H9 (cell line): ENCODE results near the gene GCK. TPM values are rescaled to one million over a fixed set of nuclear protein-coding genes. Genes with fewer than 3 reads are reported as not detected.
A peak's percentile ranks its signal among the peaks of the same experiment; 100 is the strongest.

ENCODE experiments used
- DNase-seq: peaks from one replicate; pipeline ENCODE4 v3.0.0-alpha.2; 2017
- H2AFZ ChIP-seq: one replicate; pipeline ENCODE4 v1.6.1; 2013; ENCODE audit warnings: mild to moderate bottlenecking, low read length, control low read depth, moderate library complexity
- H2AK5ac ChIP-seq: 2 replicates; pipeline ENCODE4 v1.6.1; 2013; ENCODE audit warnings: low read length, control low read depth, mixed read lengths; ENCODE audit not compliant: insufficient read length
- H2BK120ac ChIP-seq: one replicate; pipeline ENCODE4 v1.6.1; 2013; ENCODE audit warnings: low read depth, mild to moderate bottlenecking, low read length, control low read depth, inconsistent platforms; ENCODE audit not compliant: poor library complexity, severe bottlenecking
- H2BK12ac ChIP-seq: 2 replicates; pipeline ENCODE4 v1.6.1; 2013; ENCODE audit warnings: low read length, control low read depth, mixed read lengths, low read depth; ENCODE audit not compliant: insufficient read length
- H2BK15ac ChIP-seq: 2 replicates; pipeline ENCODE4 v1.6.1; 2013; ENCODE audit warnings: low read depth, low read length, control low read depth
- H2BK20ac ChIP-seq: one replicate; pipeline ENCODE4 v1.6.1; 2013; ENCODE audit warnings: low read depth, mild to moderate bottlenecking, low read length, control low read depth, inconsistent platforms; ENCODE audit not compliant: poor library complexity, severe bottlenecking
- H2BK5ac ChIP-seq: 2 replicates; pipeline ENCODE4 v1.6.1; 2013; ENCODE audit warnings: low read length, control low read depth, mixed read lengths; ENCODE audit not compliant: insufficient read length
- H3K14ac ChIP-seq: 2 replicates; pipeline ENCODE4 v1.6.1; 2013; ENCODE audit warnings: low read length, control low read depth; ENCODE audit not compliant: insufficient read depth
- H3K18ac ChIP-seq: 2 replicates; pipeline ENCODE4 v1.6.1; 2013; ENCODE audit warnings: low read depth, mild to moderate bottlenecking, mixed read lengths, low read length, control low read depth; ENCODE audit not compliant: insufficient read length
- H3K23ac ChIP-seq: 2 replicates; pipeline ENCODE4 v1.6.1; 2013; ENCODE audit warnings: low read length, control low read depth, mixed read lengths, low read depth; ENCODE audit not compliant: insufficient read length
- H3K23me2 ChIP-seq: 2 replicates; pipeline ENCODE4 v1.6.1; 2013; ENCODE audit warnings: low read depth, mild to moderate bottlenecking, mixed read lengths, low read length, control low read depth; ENCODE audit not compliant: insufficient read length, poor library complexity, severe bottlenecking
- H3K27ac ChIP-seq: 2 replicates; pipeline ENCODE4 v1.5.1; 2013; ENCODE audit warnings: low read length, control low read depth, mixed read lengths, low read depth; ENCODE audit not compliant: insufficient read length
- H3K27me3 ChIP-seq: 2 replicates; pipeline ENCODE4 v1.6.1; 2013; ENCODE audit warnings: low read length, control low read depth, inconsistent platforms; ENCODE audit not compliant: insufficient read depth
- H3K4ac ChIP-seq: 2 replicates; pipeline ENCODE4 v1.6.1; 2013; ENCODE audit warnings: low read depth, mild to moderate bottlenecking, control low read depth, inconsistent platforms, low read length, moderate library complexity
- H3K4me1 ChIP-seq: 2 replicates; pipeline ENCODE4 v1.6.1; 2013; ENCODE audit warnings: low read length, control low read depth, inconsistent platforms; ENCODE audit not compliant: insufficient read depth
- H3K4me2 ChIP-seq: 2 replicates; pipeline ENCODE4 v1.6.1; 2013; ENCODE audit warnings: low read length, control low read depth, mixed read lengths; ENCODE audit not compliant: insufficient read length, insufficient read depth
- H3K56ac ChIP-seq: 2 replicates; pipeline ENCODE4 v1.6.1; 2013; ENCODE audit warnings: low read depth, mild to moderate bottlenecking, mixed read lengths, low read length, control low read depth; ENCODE audit not compliant: insufficient read length
- H3K79me1 ChIP-seq: 2 replicates; pipeline ENCODE4 v1.6.1; 2013; ENCODE audit warnings: low read depth, mild to moderate bottlenecking, moderate library complexity, low read length, control low read depth, inconsistent platforms; ENCODE audit not compliant: insufficient read depth, poor library complexity, severe bottlenecking
- H3K79me2 ChIP-seq: 2 replicates; pipeline ENCODE4 v1.6.1; 2013; ENCODE audit warnings: low read length, control low read depth, inconsistent platforms; ENCODE audit not compliant: insufficient read depth
- H3K9ac ChIP-seq: 2 replicates; pipeline ENCODE4 v1.6.1; 2013; ENCODE audit warnings: low read length, control low read depth, mixed read lengths; ENCODE audit not compliant: insufficient read length; ENCODE audit errors: extremely low read depth
- H3K9me3 ChIP-seq: one replicate; pipeline ENCODE4 v1.6.1; 2013; ENCODE audit warnings: low read depth, low read length, inconsistent platforms; ENCODE audit not compliant: control insufficient read depth
- H3T11ph ChIP-seq: one replicate; pipeline ENCODE4 v1.6.1; 2013; ENCODE audit warnings: mild to moderate bottlenecking, low read length, control low read depth, inconsistent platforms
- H4K20me1 ChIP-seq: one replicate; pipeline ENCODE4 v1.6.1; 2013; ENCODE audit not compliant: control insufficient read depth, insufficient read length, insufficient read depth
- H4K5ac ChIP-seq: 2 replicates; pipeline ENCODE4 v1.6.1; 2013; ENCODE audit warnings: low read depth, mild to moderate bottlenecking, mixed read lengths, low read length, control low read depth; ENCODE audit not compliant: insufficient read length
- H4K8ac ChIP-seq: replicated peaks from 2 replicates; pipeline ENCODE4 v1.6.1; 2013; ENCODE audit warnings: low read length, control low read depth, mixed read lengths, low read depth; ENCODE audit not compliant: insufficient read length
- H4K91ac ChIP-seq: 2 replicates; pipeline ENCODE4 v1.6.1; 2013; ENCODE audit warnings: low read depth, mild to moderate bottlenecking, moderate library complexity, mixed read lengths, low read length, control low read depth; ENCODE audit not compliant: insufficient read length
- H3K27ac Mint-ChIP-seq, 3 experiments: 2 replicates in 2 of 3; 3 replicates in 1 of 3; pipeline ENCODE4 v1.8.0; 2020 to 2021; ENCODE audit warnings: mixed read lengths in 3 of 3, mild to moderate bottlenecking in 1 of 3, moderate library complexity in 1 of 3
- H3K27me3 Mint-ChIP-seq: 2 replicates; pipeline ENCODE4 v1.8.0; 2021; ENCODE audit warnings: low read depth, mild to moderate bottlenecking, moderate library complexity, mixed read lengths
- H3K36me3 Mint-ChIP-seq, 3 experiments: 2 replicates in 2 of 3; 3 replicates in 1 of 3; pipeline ENCODE4 v1.8.0; 2020 to 2021; ENCODE audit warnings: low read depth in 3 of 3, mixed read lengths in 3 of 3; ENCODE audit not compliant: insufficient read depth in 1 of 3
- H3K4me1 Mint-ChIP-seq, 2 experiments: 2 replicates each; pipeline ENCODE4 v1.8.0; 2020; ENCODE audit warnings: mixed read lengths in 2 of 2
- H3K4me3 Mint-ChIP-seq, 2 experiments: 2 replicates in 1 of 2; 3 replicates in 1 of 2; pipeline ENCODE4 v1.8.0; 2020 to 2021; ENCODE audit warnings: mild to moderate bottlenecking in 2 of 2, mixed read lengths in 2 of 2, moderate library complexity in 1 of 2
- H3K9me3 Mint-ChIP-seq, 2 experiments: 2 replicates in 1 of 2; 3 replicates in 1 of 2; pipeline ENCODE4 v1.8.0; 2020; ENCODE audit warnings: mild to moderate bottlenecking in 2 of 2, mixed read lengths in 2 of 2, moderate library complexity in 1 of 2
- WGBS: extraction: QIAGEN DNeasy Blood & Tissue Kit; methylation state at CpG from one replicate; pipeline ENCODE4 v1.1.7; 2013; ENCODE audit warnings: missing lambda C conversion rate, low lambda C conversion rate, mixed read lengths; ENCODE audit not compliant: insufficient read length; ENCODE audit errors: extremely low coverage; 5-methylcytosine and 5-hydroxymethylcytosine counted together
- total RNA-seq: library from RNA; stranded (reverse); gene quantifications from 2 replicates; pipeline ENCODE4 v1.2.1, GENCODE V29; 2021
- TF ChIP-seq, protein P1 (sequence below): fragments of 200-600 bp; sonication (generic); conservative IDR thresholded peaks from 3 replicates; pipeline ENCODE4 v1.8.0; 2021; ENCODE audit warnings: antibody characterized with exemption, mild to moderate bottlenecking

Gene GCK
- total RNA-seq, 1 experiment from 2014 or later: 0.98 TPM

- Histone ChIP-seq H4K8ac (no peak overlapping the region), H2BK15ac (no peak overlapping the region), H4K91ac (no peak overlapping the region), H2BK20ac (no peak overlapping the region), H3K23ac (no peak overlapping the region), H3K27me3 (no peaks in the 10 kb centered on the region), H2AK5ac (no peak overlapping the region), H3K79me2 (no peaks in the 10 kb centered on the region), H3K4me1 (no peaks in the 10 kb centered on the region), H3K79me1 (no peaks in the 10 kb centered on the region), H2BK12ac (no peak overlapping the region), H3K4me2 (no peak overlapping the region), H3K56ac (no peak overlapping the region), H4K20me1 (no peaks in the 10 kb centered on the region), H3K9ac (no peak overlapping the region), H2BK120ac (no peak overlapping the region), H2AFZ (no peak overlapping the region), H3K14ac (no peak overlapping the region), H3K18ac (no peak overlapping the region), H4K5ac (no peak overlapping the region), H3K4ac (no peak overlapping the region), H3K27ac (no peak overlapping the region), H3K23me2 (no peaks in the 10 kb centered on the region), H2BK5ac (no peak overlapping the region), H3K9me3 (no peaks in the 10 kb centered on the region), H3T11ph (no peak overlapping the region)
- Mint-ChIP-seq H3K4me1 (peaks cover 16 to 37% of the 10 kb centered on the region in 2 experiments), H3K27me3 (no peaks in the 10 kb centered on the region), H3K27ac (0 out of 7 replicates have a peak overlapping the region, but pooled peaks of 1 of the 3 experiments have one; percentile 13), H3K36me3 (peaks cover 29 to 49% (median 46%) of the 10 kb centered on the region in 3 experiments), H3K9me3 (no peaks in the 10 kb centered on the region), H3K4me3 (no peak overlapping the region)
- WGBS: no CpG with 5 or more reads among the region's 7 CpGs
- DNase-seq: no peak
- TF ChIP-seq, protein P1, sequence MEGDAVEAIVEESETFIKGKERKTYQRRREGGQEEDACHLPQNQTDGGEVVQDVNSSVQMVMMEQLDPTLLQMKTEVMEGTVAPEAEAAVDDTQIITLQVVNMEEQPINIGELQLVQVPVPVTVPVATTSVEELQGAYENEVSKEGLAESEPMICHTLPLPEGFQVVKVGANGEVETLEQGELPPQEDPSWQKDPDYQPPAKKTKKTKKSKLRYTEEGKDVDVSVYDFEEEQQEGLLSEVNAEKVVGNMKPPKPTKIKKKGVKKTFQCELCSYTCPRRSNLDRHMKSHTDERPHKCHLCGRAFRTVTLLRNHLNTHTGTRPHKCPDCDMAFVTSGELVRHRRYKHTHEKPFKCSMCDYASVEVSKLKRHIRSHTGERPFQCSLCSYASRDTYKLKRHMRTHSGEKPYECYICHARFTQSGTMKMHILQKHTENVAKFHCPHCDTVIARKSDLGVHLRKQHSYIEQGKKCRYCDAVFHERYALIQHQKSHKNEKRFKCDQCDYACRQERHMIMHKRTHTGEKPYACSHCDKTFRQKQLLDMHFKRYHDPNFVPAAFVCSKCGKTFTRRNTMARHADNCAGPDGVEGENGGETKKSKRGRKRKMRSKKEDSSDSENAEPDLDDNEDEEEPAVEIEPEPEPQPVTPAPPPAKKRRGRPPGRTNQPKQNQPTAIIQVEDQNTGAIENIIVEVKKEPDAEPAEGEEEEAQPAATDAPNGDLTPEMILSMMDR: no peak
Measured at GRCh38 chr7:44212581-44213184, 23.4 kb upstream of the GCK start.
